ENCODE results near the gene MYO1E.

MYO1E gene

GRCh38 chr15:59385171-59385570 lies 12.5 kb upstream of the MYO1E start:
- no peak for DNase-seq (ENCODE audit: insufficient read length, low spot score)
- TF ChIP-seq CTCF (IDR thresholded peaks at IDR 0.05; ENCODE audit: insufficient read depth, missing control alignments), result no peak
- FAIRE-seq, result no peak

- TF ChIP-seq CTCF (IDR thresholded peaks at IDR 0.05; ENCODE audit: insufficient read depth, missing control alignments), result no peak
- DNase-seq (ENCODE audit: insufficient read length, low spot score), result no peak
- no peak for FAIRE-seq
Measured at GRCh38 chr15:59384507-59384906, 11.8 kb upstream of the MYO1E start.

GRCh38 chr15:59380902-59381610 lies 8.4 kb upstream of the MYO1E start:
- no peak for DNase-seq (ENCODE audit: insufficient read length, low spot score)
- TF ChIP-seq CTCF (IDR thresholded peaks at IDR 0.05; ENCODE audit: insufficient read depth, missing control alignments), result no peak

GRCh38 chr15:59379531-59379930 lies 6.9 kb upstream of the MYO1E start:
- DNase-seq (ENCODE audit: insufficient read length, low spot score) (no peak), FAIRE-seq (no peak)
- no peak for TF ChIP-seq CTCF (IDR thresholded peaks at IDR 0.05; ENCODE audit: insufficient read depth, missing control alignments)

More at GRCh38 chr15:59380902-59381610, 8.4 kb upstream of the MYO1E start:
- FAIRE-seq, result no peak

- no peak for TF ChIP-seq CTCF (IDR thresholded peaks at IDR 0.05; ENCODE audit: insufficient read depth, missing control alignments)
- no peak for DNase-seq (ENCODE audit: insufficient read length, low spot score)
- FAIRE-seq, result no peak
Measured at GRCh38 chr15:59378855-59379254, 6.2 kb upstream of the MYO1E start.

GRCh38 chr15:59377924-59378323 lies 5.3 kb upstream of the MYO1E start:
- FAIRE-seq, result no peak
- TF ChIP-seq CTCF (IDR thresholded peaks at IDR 0.05; ENCODE audit: insufficient read depth, missing control alignments), result no peak

GRCh38 chr15:59376733-59377132 lies 4.1 kb upstream of the MYO1E start:
- DNase-seq (ENCODE audit: insufficient read length, low spot score) (no peak), FAIRE-seq (no peak)
- peak; percentile 10 for TF ChIP-seq CTCF (IDR thresholded peaks at IDR 0.05; ENCODE audit: insufficient read depth, missing control alignments)

More at GRCh38 chr15:59377924-59378323, 5.3 kb upstream of the MYO1E start:
- DNase-seq (ENCODE audit: insufficient read length, low spot score), result no peak
